Activated T-cell treated with anti-CD3 and anti-CD28 coated beads, Interleukin-2, amount 50 U/mL, for 72 hours (primary cell): ENCODE results near the gene TCF3. TPM values are rescaled to one million over a fixed set of nuclear protein-coding genes. Genes with fewer than 3 reads are reported as not detected.

Source experiments
- ATAC-seq, 2 donors: fragments of 150-1000 bp; cut with Tn5 transposase; replicated peaks in 1 of 2; 2 replicates each; pipeline ENCODE4 v1.10.0; 2021; ENCODE audit warnings: moderate library complexity in 2 of 2, mild to moderate bottlenecking in 1 of 2
- DNase-seq, 2 donors: peaks; one replicate each; pipeline ENCODE4 v3.0.0; 2021 to 2022; ENCODE audit warnings: mixed read lengths in 1 of 2
- H3K27ac Mint-ChIP-seq: one replicate; pipeline ENCODE4 v1.8.0; 2022; ENCODE audit warnings: mild to moderate bottlenecking, moderate library complexity, mixed read lengths
- H3K27me3 Mint-ChIP-seq: one replicate; pipeline ENCODE4 v1.8.0; 2022; ENCODE audit warnings: low read depth, mixed read lengths
- H3K36me3 Mint-ChIP-seq, 2 donors: one replicate each; pipeline ENCODE4 v1.8.0; 2022; ENCODE audit warnings: mixed read lengths in 2 of 2, mild to moderate bottlenecking in 1 of 2; ENCODE audit not compliant: insufficient read depth in 2 of 2
- H3K4me1 Mint-ChIP-seq: one replicate; pipeline ENCODE4 v1.8.0; 2022; ENCODE audit warnings: low read depth, mixed read lengths
- H3K4me3 Mint-ChIP-seq, 2 donors: one replicate each; pipeline ENCODE4 v1.8.0; 2022; ENCODE audit warnings: mild to moderate bottlenecking in 2 of 2, mixed read lengths in 2 of 2, moderate library complexity in 2 of 2
- H3K9me3 Mint-ChIP-seq, 2 donors: one replicate each; pipeline ENCODE4 v1.8.0; 2022; ENCODE audit warnings: mixed read lengths in 2 of 2
- total RNA-seq, 2 donors: library from RNA; stranded (reverse); gene quantifications; one replicate each; pipeline ENCODE4 v1.2.3, GENCODE V29; 2022

The TCF3 gene
- total RNA-seq, 2 donors from 2014 or later: 112 to 126 TPM

DNA sequence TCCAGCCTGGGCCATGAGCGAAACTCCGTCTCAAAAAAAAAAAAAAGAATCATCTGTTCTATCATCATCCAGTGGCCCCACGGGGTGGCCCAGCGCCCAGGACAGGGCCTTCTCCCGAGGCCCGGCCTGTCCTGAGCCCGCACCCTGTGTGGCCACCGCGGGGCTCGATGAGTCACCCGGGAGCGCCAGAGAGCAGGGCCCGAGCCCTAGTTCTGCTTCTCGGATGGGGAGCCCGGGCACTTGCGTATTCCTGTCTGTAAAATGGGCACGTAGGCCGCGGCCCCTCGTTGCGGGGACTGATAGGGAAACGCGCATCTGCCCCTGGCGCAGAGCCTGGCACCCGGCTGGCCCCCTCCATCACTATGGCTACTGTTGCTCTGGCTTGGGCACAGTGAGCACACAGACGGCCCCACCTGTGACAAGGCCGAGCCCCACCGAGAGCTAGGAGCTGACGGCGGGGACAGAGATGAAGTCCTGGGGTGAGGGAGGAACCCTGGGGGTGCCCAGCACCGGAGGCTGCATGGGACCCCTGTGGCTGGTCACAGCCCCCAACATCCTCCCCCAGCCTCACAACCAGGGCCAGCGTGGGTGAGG lies 25.9 kb downstream of the TCF3 start:
- H3K27ac Mint-ChIP-seq: no peak overlapping the region
- H3K27me3 Mint-ChIP-seq: no peaks in the 10 kb centered on the region
- ATAC-seq (no peak), DNase-seq (no peak)
- peaks cover 0 to 2% of the 10 kb centered on the region in 2 donors for H3K36me3 Mint-ChIP-seq
- H3K4me1 Mint-ChIP-seq: no peaks in the 10 kb centered on the region
- H3K4me3 Mint-ChIP-seq: no peak overlapping the region
- no peaks in the 10 kb centered on the region for H3K9me3 Mint-ChIP-seq

DNA sequence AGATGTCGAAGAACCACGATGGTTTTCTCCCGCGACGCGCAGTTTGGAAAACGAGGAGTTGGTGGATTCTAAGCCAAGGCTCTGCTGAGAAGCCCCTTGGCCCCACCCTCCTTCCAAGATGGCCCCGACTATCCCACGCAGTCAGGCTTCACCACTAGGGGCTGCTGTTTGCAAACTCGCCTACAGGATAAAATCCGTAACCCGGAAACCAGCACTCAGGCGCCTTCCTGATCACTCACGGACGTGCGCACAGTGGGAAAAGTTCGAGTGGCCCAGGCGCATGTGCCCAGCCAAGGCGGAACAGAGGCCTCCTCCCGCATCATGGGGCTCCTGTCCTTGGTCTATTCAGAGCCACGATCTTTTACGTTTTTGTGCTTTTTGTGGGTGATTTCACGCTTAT lies 28.0 kb downstream of the TCF3 start:
- Mint-ChIP-seq H3K27me3 (no peaks in the 10 kb centered on the region), H3K9me3 (no peaks in the 10 kb centered on the region), H3K27ac (no peak overlapping the region), H3K4me3 (no peak overlapping the region), H3K36me3 (peaks cover 0 to 3% of the 10 kb centered on the region in 2 donors), H3K4me1 (no peaks in the 10 kb centered on the region)
- DNase-seq: peak; percentile 49 to 62
- ATAC-seq: peak; percentile 58 to 64

DNA sequence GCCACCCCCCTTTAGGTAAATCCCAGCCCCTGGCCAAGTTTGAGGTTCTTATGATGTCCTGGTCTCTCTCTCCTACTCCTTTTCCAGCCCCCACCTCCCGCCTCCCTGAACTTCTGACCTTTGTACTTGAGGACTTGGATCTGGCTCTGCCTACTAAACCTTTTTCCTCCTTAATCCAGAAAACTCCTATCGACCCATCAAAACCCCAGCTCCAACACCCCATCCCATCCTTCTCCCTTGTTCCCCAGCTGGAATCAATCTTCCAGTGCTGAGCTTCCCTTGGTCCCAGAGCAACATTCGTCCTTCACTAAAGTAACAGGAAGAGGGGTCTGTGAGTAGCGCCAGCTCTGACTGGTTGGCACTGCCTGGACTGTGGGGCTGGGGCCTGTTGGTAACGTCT lies 29.9 kb downstream of the TCF3 start:
- ATAC-seq: no peak
- peaks cover 0 to 4% of the 10 kb centered on the region in 2 donors for H3K36me3 Mint-ChIP-seq
- no peaks in the 10 kb centered on the region for H3K9me3 Mint-ChIP-seq
- no peaks in the 10 kb centered on the region for H3K27me3 Mint-ChIP-seq
- no peak overlapping the region for H3K27ac Mint-ChIP-seq
- H3K4me3 Mint-ChIP-seq: no peak overlapping the region
- DNase-seq: no peak
- peaks cover 13% of the 10 kb centered on the region for H3K4me1 Mint-ChIP-seq

DNA sequence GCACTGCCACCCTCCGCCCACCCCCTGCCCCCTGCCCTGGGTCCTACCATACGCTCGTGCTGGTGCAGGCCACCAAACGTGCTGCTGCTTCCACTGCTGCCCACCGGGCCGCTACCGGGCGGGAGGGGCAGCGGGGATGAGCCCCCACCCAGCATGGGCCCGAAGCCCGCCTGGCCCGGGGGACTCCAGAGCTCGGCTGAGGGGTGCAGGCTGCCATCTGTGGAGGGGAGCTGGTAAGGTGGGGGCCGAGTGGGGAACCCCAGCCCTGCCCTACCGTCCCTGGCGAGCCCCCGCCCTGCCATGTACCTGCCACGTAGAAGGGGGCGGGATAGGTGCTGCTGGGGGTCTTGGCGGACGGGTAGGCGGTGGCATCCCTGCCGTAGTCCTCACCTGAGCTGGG lies 30.4 kb downstream of the TCF3 start:
- Mint-ChIP-seq H3K9me3 (no peaks in the 10 kb centered on the region), H3K4me3 (no peak overlapping the region), H3K27ac (no peak overlapping the region), H3K36me3 (peaks cover 0 to 4% of the 10 kb centered on the region in 2 donors), H3K27me3 (no peaks in the 10 kb centered on the region), H3K4me1 (peaks cover 19% of the 10 kb centered on the region)
- DNase-seq (no peak), ATAC-seq (no peak)

DNA sequence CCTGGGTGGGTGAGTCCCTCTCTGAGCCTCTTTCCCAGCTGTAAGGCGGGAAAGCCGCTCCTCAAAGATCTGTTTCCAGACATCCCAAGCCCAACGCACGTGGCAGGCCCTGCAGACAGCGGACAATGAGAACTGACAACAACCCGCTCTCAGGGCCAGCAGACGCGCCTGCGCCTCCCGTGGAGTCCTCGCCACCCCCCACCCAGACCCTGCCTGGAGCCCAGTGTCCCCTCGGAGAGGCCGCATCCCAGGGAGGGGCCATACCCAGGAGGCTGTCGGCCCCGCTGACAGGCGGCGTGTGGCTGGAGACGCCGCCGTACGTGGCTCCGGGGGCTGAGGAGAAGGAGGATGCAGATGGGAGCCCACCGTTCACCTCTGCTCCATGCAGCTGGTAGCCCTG lies 30.8 kb downstream of the TCF3 start:
- Mint-ChIP-seq H3K4me1 (peaks cover 23% of the 10 kb centered on the region), H3K27ac (no peak overlapping the region), H3K9me3 (no peaks in the 10 kb centered on the region), H3K27me3 (no peaks in the 10 kb centered on the region), H3K4me3 (no peak overlapping the region), H3K36me3 (peaks cover 0 to 7% of the 10 kb centered on the region in 2 donors)
- ATAC-seq: no peak
- DNase-seq: no peak

DNA sequence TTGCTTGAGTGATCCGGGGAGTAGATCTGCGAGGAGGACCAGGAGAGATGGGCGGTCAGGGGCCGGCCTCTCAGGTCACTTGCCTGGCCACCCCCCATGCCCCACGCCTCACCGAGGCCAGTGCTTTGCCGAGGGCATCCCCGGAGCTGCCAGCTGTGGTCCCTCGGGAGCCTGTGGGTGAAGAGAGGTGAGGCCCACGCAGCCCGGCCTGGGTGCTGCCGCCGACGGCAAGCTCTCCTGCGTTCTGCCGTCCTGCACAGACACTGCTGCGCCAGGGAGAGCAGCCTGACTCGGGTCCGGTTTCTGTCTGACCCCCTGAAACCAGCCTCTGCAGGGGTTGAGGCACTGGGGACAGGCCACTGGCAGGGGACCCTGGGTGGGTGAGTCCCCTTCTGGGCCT lies 31.4 kb downstream of the TCF3 start:
- Mint-ChIP-seq H3K27me3 (no peaks in the 10 kb centered on the region), H3K36me3 (peaks cover 0 to 9% of the 10 kb centered on the region in 2 donors), H3K9me3 (no peaks in the 10 kb centered on the region), H3K4me3 (no peak overlapping the region), H3K27ac (no peak overlapping the region), H3K4me1 (peaks cover 26% of the 10 kb centered on the region)
- ATAC-seq (no peak), DNase-seq (no peak)

DNA sequence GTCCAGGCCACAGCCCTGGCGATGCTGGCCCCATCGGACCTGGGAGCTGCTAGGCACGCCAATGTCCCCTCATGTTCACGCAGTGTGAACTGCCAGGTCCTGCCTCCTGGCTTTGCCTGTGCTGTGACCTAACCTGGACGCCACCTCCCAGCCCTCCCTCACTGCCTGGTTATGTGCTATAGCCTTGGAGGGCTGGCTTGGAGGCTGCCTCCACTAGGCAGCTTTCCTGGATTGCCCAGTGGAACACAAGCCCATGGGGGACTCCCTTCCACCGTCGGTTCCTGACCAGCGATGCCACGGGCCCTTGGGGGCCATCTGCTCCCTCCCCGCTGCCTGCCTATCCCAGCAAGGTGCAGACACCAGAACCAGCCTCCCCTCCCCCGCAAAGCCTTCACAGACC lies 31.9 kb downstream of the TCF3 start:
- Mint-ChIP-seq H3K27ac (no peak overlapping the region), H3K4me3 (no peak overlapping the region), H3K36me3 (peaks cover 0 to 13% of the 10 kb centered on the region in 2 donors), H3K4me1 (peaks cover 26% of the 10 kb centered on the region), H3K9me3 (no peaks in the 10 kb centered on the region), H3K27me3 (no peaks in the 10 kb centered on the region)
- no peak for DNase-seq
- ATAC-seq: no peak

DNA sequence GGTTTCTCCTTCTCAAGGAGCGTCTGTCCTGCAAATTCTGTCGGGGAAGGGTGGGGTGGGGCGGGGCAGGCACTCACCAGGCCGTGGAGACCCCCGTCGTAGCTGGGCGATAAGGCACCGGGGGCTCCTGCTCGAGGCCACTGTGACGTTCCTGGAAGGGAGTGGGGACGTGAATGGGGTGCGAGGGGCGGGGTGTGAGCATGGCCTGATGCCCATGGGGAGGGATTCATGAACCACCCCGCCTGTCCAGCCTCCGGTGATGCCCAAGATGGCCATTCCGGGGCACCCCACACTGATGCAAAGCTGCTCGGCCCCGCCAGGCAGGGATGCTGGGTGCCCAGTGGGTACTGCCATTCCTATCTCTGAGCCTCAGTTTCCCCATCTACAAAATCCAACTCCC lies 32.7 kb downstream of the TCF3 start:
- Mint-ChIP-seq H3K4me1 (peaks cover 26% of the 10 kb centered on the region), H3K36me3 (peaks cover 0 to 16% of the 10 kb centered on the region in 2 donors), H3K27me3 (no peaks in the 10 kb centered on the region), H3K9me3 (no peaks in the 10 kb centered on the region), H3K27ac (no peak overlapping the region), H3K4me3 (no peak overlapping the region)
- ATAC-seq (no peak), DNase-seq (no peak)

DNA sequence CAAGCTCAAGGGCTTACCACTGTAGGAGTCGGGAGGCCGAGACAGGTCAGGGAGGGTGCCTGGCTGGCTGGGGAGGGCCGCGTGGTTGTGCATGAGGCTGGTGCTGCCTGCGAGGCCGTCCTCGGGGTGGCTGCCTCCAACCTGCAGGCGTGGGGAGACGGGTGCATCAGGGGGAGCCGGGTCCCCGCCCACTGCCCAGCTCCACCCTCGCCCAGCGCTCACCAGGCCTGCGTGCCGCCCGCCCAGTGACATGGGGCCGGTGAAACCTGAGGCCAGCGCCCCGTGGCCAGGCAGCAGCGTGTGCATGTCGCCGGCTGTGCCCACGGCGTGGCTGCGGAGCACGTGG lies 33.3 kb downstream of the TCF3 start:
- no peak overlapping the region for H3K27ac Mint-ChIP-seq

DNA sequence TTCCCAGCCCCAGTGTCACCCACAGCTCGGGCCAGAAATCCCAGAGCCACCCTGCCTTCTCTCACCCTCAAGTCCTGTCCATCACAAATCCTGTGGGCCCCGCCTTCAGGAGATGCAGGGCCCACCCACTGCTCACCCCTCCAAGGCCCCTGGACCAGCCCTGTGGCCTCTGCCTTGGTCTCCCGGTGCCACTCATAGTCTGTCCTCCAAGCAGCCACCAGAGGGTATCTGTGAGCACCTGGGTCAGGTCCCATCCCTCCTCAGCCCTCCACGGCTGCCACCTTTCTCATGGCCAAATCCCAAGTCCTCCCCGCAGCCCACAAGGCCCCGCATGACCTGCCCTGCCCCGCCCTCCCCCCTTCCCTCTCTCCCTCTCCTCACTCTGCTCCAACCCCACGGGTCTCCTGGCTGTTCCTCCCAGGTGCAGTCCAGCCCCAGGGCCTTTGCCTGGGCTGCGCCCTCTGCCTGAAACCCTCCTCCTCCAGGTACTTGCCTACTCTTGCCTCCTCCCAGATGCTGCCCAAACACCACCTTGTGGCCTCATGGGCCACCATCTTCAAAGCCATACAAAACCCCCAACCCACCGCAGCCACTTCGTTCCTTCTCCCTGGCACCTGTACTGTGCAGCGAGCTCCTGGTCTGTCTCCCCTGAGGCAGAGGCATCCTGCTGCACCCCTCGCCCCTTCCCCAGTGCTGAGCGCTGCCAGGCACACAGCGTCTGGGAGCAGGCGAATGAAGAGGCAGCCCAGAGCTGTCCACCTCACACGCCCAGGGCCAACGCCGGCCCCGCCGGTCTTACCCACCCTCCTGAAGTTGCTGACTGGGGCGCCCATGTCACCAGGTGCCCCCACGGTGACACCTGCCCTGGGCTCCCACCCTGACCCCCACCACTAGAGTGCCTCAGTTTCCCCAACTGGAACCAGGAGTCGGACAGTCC lies 34.0 kb downstream of the TCF3 start:
- Mint-ChIP-seq H3K9me3 (no peaks in the 10 kb centered on the region), H3K4me3 (no peak overlapping the region), H3K36me3 (peaks cover 0 to 21% of the 10 kb centered on the region in 2 donors), H3K4me1 (peaks cover 26% of the 10 kb centered on the region), H3K27ac (no peak overlapping the region), H3K27me3 (no peaks in the 10 kb centered on the region)
- ATAC-seq (peak; percentile 59 to 60), DNase-seq (peak; percentile 22 to 33)

More for the DNA sequence above, 33.3 kb downstream of the TCF3 start:
- Mint-ChIP-seq H3K27me3 (no peaks in the 10 kb centered on the region), H3K4me3 (no peak overlapping the region), H3K36me3 (peaks cover 0 to 20% of the 10 kb centered on the region in 2 donors), H3K4me1 (peaks cover 26% of the 10 kb centered on the region), H3K9me3 (no peaks in the 10 kb centered on the region)
- DNase-seq (no peak), ATAC-seq (no peak)

DNA sequence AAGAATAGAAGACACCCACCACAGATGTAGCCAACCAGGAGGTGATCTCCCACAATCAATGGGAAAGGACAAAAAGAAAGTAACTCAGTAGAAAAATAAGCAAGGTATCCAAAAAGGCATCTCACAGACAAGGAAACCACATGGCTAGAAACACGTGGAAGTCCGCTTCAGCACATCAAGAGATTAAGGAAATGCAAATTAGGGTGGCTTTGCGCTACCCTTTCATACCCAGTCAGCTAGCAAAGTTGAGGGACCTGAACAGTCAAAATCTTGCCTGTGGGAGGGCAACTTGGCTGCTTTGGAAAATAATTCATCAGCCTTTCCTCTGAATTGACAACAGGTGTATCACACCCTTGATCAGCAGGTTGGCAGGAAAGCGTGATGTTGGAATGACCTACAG lies 35.5 kb downstream of the TCF3 start:
- no peak for DNase-seq
- Mint-ChIP-seq H3K36me3 (peaks cover 0 to 21% of the 10 kb centered on the region in 2 donors), H3K27ac (peak overlapping the region; percentile 78), H3K4me3 (no peak overlapping the region), H3K4me1 (peaks cover 26% of the 10 kb centered on the region), H3K27me3 (no peaks in the 10 kb centered on the region), H3K9me3 (no peaks in the 10 kb centered on the region)
- ATAC-seq: peak in 1 of 2 donors; percentile 30

DNA sequence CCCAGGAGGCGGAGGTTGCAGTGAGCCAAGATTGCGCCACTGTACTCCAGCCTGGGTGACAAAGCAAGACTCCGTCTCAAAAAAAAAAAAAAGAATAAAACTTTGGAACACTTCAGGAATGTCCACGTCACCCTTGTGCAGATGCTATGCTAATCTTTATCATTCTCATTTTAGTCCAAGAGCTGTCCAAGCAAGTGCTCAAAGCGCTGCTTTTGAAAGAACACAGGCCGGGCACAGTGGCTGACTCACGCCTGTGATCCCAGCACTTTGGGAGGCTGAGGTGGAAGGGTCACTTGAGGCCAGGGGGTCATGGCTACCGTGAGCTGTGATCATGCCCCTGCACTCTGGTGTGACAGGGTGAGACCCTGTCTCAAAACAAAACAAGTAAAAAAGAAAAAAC lies 36.0 kb downstream of the TCF3 start:
- H3K27ac Mint-ChIP-seq: peak overlapping the region; percentile 78

DNA sequence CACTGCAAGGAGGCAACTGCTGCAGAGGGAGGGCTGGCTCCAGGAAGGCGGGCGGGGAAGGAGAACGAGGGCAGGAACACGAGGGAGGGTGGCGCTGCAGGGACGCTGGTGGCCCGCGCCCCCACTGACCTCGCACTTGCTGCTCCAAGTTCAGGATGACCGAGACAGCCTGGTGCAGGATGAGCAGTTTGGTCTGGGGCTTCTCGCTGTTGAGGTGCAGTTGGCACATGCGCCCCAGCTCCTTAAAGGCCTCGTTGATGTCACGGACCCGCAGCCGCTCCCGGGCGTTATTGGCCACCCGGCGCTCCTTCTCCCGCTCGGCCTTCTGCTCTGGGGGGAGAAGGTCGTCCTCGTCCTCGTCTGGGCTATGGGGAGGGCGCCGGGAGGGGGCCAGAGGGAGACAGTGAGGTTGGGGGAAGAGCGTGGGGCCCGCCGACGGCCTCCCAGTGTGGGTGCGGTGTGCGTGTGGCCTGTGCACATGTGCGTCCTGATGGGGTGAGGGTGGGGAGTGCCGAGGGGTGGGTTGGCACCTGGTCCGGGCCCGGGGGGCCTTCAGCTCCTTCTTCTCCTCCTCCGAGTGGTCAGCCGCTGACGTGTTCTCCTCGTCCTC lies 37.2 kb downstream of the TCF3 start:
- Mint-ChIP-seq H3K27ac (peak overlapping the region; percentile 42), H3K4me3 (no peak overlapping the region), H3K27me3 (no peaks in the 10 kb centered on the region), H3K9me3 (no peaks in the 10 kb centered on the region), H3K36me3 (peaks cover 0 to 26% of the 10 kb centered on the region in 2 donors), H3K4me1 (peaks cover 40% of the 10 kb centered on the region)
- ATAC-seq: no peak
- DNase-seq: no peak

More for the DNA sequence above, 36.0 kb downstream of the TCF3 start:
- Mint-ChIP-seq H3K27me3 (no peaks in the 10 kb centered on the region), H3K36me3 (peaks cover 0 to 21% of the 10 kb centered on the region in 2 donors), H3K4me3 (no peak overlapping the region), H3K9me3 (no peaks in the 10 kb centered on the region), H3K4me1 (peaks cover 29% of the 10 kb centered on the region)
- ATAC-seq (no peak), DNase-seq (no peak)
